ENCODE measurements around the gene FHL2.

The FHL2 gene

DNA sequence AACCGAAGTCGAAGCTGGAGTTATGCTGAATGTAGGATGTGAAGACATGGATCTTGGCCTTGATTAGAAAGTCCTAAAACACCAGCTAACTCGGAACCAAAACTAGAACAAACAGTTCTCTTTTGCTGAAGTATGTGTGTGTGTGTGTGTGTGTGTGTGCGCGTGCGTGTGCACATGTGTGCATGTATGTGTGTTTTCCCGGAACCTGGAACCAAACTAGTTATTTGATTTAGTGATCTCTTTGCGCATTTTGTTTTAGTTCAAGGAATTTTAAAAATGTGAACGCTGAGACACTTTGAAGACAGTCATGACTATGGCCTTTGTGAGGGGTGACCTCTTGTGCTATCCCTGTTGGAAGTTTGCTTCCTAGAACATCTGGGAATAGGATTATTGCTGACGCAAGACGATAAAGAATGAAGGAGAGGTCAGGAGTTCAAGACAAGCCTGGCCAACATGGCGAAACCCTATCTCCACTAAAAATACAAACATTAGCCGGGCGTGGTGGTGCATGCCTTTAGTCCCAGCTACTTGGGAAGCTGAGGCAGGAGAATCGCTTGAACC is 23.8 kb downstream of the FHL2 start:
- Histone ChIP-seq H3K4me3 (ENCODE audit: low read length, poor library complexity, severe bottlenecking) (no peak overlapping the region), H3K27me3 (ENCODE audit: insufficient read depth, low read length, poor library complexity, severe bottlenecking) (no peaks in the 10 kb centered on the region), H3K9ac (ENCODE audit: low read depth, low read length, poor library complexity, severe bottlenecking) (no peak overlapping the region), H4K20me1 (ENCODE audit: insufficient read depth, low read length, poor library complexity, severe bottlenecking) (no peaks in the 10 kb centered on the region), H3K4me1 (ENCODE audit: insufficient read depth, low read length, poor library complexity, severe bottlenecking) (peaks cover 5% of the 10 kb centered on the region), H3K9me2 (replicated peaks; ENCODE audit: low read depth, low read length) (no peaks in the 10 kb centered on the region), H3K79me2 (ENCODE audit: insufficient read depth, low read length) (no peaks in the 10 kb centered on the region; the same call in 1 of the 2 replicates), H3K9me3 (ENCODE audit: insufficient read depth, low read depth, low read length) (no peaks in the 10 kb centered on the region), H2AFZ (ENCODE audit: low read length) (no peak overlapping the region), H3K4me2 (ENCODE audit: low read depth, low read length, poor library complexity, severe bottlenecking) (no peak overlapping the region), H3K36me3 (ENCODE audit: insufficient read depth, low read length) (peaks cover 68% of the 10 kb centered on the region; the same call in 1 of the 2 replicates), H3F3A (ENCODE audit: low read depth) (no peaks in the 10 kb centered on the region)
- no peak for TF ChIP-seq EZH2phosphoT487 (IDR thresholded peaks at IDR 0.05; ENCODE audit: borderline replicate concordance)
- TF ChIP-seq CTCF (conservative IDR thresholded peaks at IDR 0.05; ENCODE audit: low read length): no peak

DNA sequence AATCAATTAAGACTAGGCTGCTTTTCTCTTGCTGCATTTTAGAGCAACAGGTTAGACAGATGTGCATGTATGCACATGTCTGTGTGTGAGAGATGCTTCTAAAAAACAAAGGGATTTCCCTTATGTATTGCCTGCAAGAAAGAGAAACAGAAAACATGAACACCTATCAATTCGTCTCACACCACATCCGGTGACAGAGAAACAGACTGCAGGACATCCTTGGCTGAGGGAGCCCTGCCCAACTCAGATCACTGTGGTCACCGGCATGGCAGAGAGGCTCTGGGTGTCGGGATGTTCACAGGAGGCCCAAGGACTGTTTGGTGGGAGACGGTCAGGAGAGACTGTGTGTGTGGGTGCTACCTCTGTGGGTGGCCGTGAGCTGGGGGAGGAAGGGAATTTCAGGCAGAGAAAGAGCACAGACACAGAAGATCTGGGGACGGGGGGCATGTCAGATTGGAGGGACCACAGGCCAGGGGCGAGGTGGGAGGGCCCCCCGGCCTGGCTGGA is 24.9 kb downstream of the FHL2 start:
- Histone ChIP-seq H3K9ac (ENCODE audit: low read depth, low read length, poor library complexity, severe bottlenecking) (no peak overlapping the region), H3K27me3 (ENCODE audit: insufficient read depth, low read length, poor library complexity, severe bottlenecking) (no peaks in the 10 kb centered on the region), H3K9me2 (replicated peaks; ENCODE audit: low read depth, low read length) (no peaks in the 10 kb centered on the region), H3K4me3 (ENCODE audit: low read length, poor library complexity, severe bottlenecking) (no peak overlapping the region), H3K79me2 (ENCODE audit: insufficient read depth, low read length) (no peaks in the 10 kb centered on the region; the same call in 1 of the 2 replicates), H3K4me2 (ENCODE audit: low read depth, low read length, poor library complexity, severe bottlenecking) (no peak overlapping the region), H3K36me3 (ENCODE audit: insufficient read depth, low read length) (peaks cover 76% of the 10 kb centered on the region; the same call in 1 of the 2 replicates), H2AFZ (ENCODE audit: low read length) (no peak overlapping the region), H3K4me1 (ENCODE audit: insufficient read depth, low read length, poor library complexity, severe bottlenecking) (no peaks in the 10 kb centered on the region), H3F3A (ENCODE audit: low read depth) (no peaks in the 10 kb centered on the region), H4K20me1 (ENCODE audit: insufficient read depth, low read length, poor library complexity, severe bottlenecking) (no peaks in the 10 kb centered on the region), H3K9me3 (ENCODE audit: insufficient read depth, low read depth, low read length) (no peaks in the 10 kb centered on the region)
- TF ChIP-seq EZH2phosphoT487 (IDR thresholded peaks at IDR 0.05; ENCODE audit: borderline replicate concordance): no peak
- TF ChIP-seq CTCF (conservative IDR thresholded peaks at IDR 0.05; ENCODE audit: low read length): no peak

GRCh38 chr2:105373344-105373781 is 25.5 kb downstream of the FHL2 start:
- H3K9me3 ChIP-seq (ENCODE audit: insufficient read depth, low read depth, low read length): no peaks in the 10 kb centered on the region
- TF ChIP-seq EZH2phosphoT487 (IDR thresholded peaks at IDR 0.05; ENCODE audit: borderline replicate concordance): no peak
- no peaks in the 10 kb centered on the region for H3K27me3 ChIP-seq (ENCODE audit: insufficient read depth, low read length, poor library complexity, severe bottlenecking)
- H3K4me1 ChIP-seq (ENCODE audit: insufficient read depth, low read length, poor library complexity, severe bottlenecking): no peaks in the 10 kb centered on the region
- H3K9me2 ChIP-seq (replicated peaks; ENCODE audit: low read depth, low read length): no peaks in the 10 kb centered on the region
- no peaks in the 10 kb centered on the region for H3F3A ChIP-seq (ENCODE audit: low read depth)
- H3K79me2 ChIP-seq (ENCODE audit: insufficient read depth, low read length): no peaks in the 10 kb centered on the region; the same call in 1 of the 2 replicates
- H3K4me3 ChIP-seq (ENCODE audit: low read length, poor library complexity, severe bottlenecking): no peak overlapping the region
- H4K20me1 ChIP-seq (ENCODE audit: insufficient read depth, low read length, poor library complexity, severe bottlenecking): no peaks in the 10 kb centered on the region
- H3K4me2 ChIP-seq (ENCODE audit: low read depth, low read length, poor library complexity, severe bottlenecking): no peak overlapping the region
- no peak overlapping the region for H3K9ac ChIP-seq (ENCODE audit: low read depth, low read length, poor library complexity, severe bottlenecking)
- H3K36me3 ChIP-seq (ENCODE audit: insufficient read depth, low read length): peaks cover 82% of the 10 kb centered on the region; the same call in 1 of the 2 replicates
- H2AFZ ChIP-seq (ENCODE audit: low read length): no peak overlapping the region

DNA sequence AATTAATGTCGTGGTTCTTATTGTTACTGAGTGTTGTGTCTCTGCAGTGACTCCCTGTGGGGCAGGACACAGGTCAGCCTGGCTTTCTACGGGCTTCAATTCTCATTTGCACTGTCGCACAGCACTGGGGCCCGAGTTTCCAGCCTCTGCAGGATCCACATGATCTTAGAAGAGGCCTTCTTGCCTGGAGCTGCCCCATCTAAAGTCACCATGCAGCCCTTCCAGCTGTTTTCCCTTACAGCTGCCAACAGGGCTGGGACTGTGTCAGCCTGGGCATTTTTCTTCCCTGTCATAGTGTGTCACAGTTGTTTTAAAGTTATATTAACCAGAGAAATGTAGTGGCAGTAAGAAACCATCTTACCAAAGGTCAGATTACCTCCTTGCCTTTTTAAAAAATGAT is 27.0 kb downstream of the FHL2 start:
- Histone ChIP-seq H3K4me1 (ENCODE audit: insufficient read depth, low read length, poor library complexity, severe bottlenecking) (no peaks in the 10 kb centered on the region), H3K9me2 (replicated peaks; ENCODE audit: low read depth, low read length) (no peaks in the 10 kb centered on the region), H4K20me1 (ENCODE audit: insufficient read depth, low read length, poor library complexity, severe bottlenecking) (no peaks in the 10 kb centered on the region), H3K9me3 (ENCODE audit: insufficient read depth, low read depth, low read length) (no peaks in the 10 kb centered on the region), H3F3A (ENCODE audit: low read depth) (no peaks in the 10 kb centered on the region), H3K79me2 (ENCODE audit: insufficient read depth, low read length) (no peaks in the 10 kb centered on the region; the same call in 1 of the 2 replicates), H3K9ac (ENCODE audit: low read depth, low read length, poor library complexity, severe bottlenecking) (no peak overlapping the region), H3K4me2 (ENCODE audit: low read depth, low read length, poor library complexity, severe bottlenecking) (no peak overlapping the region), H3K27me3 (ENCODE audit: insufficient read depth, low read length, poor library complexity, severe bottlenecking) (no peaks in the 10 kb centered on the region), H3K36me3 (ENCODE audit: insufficient read depth, low read length) (peaks cover 92% of the 10 kb centered on the region; the same call in 1 of the 2 replicates), H2AFZ (ENCODE audit: low read length) (no peak overlapping the region), H3K4me3 (ENCODE audit: low read length, poor library complexity, severe bottlenecking) (no peak overlapping the region)
- no peak for TF ChIP-seq EZH2phosphoT487 (IDR thresholded peaks at IDR 0.05; ENCODE audit: borderline replicate concordance)
- TF ChIP-seq CTCF (conservative IDR thresholded peaks at IDR 0.05; ENCODE audit: low read length): no peak
